ENCODE measurements around the gene EBF4.

Gene EBF4

GRCh38 chr20:2698186-2698817 is 5.7 kb downstream of the EBF4 start:
- Histone ChIP-seq H3K9ac (ENCODE audit: low read length) (no peak overlapping the region), H4K20me1 (ENCODE audit: low read depth, low read length) (no peaks in the 10 kb centered on the region), H3K27me3 (ENCODE audit: low read length) (no peaks in the 10 kb centered on the region), H3K27ac (ENCODE audit: low read depth, low read length) (no peak overlapping the region), H2AFZ (ENCODE audit: low read depth, low read length, severe bottlenecking) (no peak overlapping the region), H3K9me3 (ENCODE audit: insufficient read depth, low read length) (no peaks in the 10 kb centered on the region), H3K4me3 (ENCODE audit: insufficient read depth, low read length, poor library complexity, severe bottlenecking) (no peak overlapping the region), H3K9me2 (replicated peaks; ENCODE audit: insufficient read depth, low read length) (no peaks in the 10 kb centered on the region), H3K79me2 (ENCODE audit: insufficient read depth, low read length) (no peaks in the 10 kb centered on the region), H3F3A (ENCODE audit: insufficient read depth) (no peaks in the 10 kb centered on the region), H3K36me3 (ENCODE audit: low read length) (no peaks in the 10 kb centered on the region), H3K4me2 (ENCODE audit: low read depth, low read length, poor library complexity, severe bottlenecking) (no peak overlapping the region)
- TF ChIP-seq CTCF (IDR thresholded peaks at IDR 0.05; ENCODE audit: insufficient read depth, low read length, poor library complexity, severe bottlenecking) (no peak), EZH2phosphoT487 (conservative IDR thresholded peaks at IDR 0.05; ENCODE audit: low read length) (no peak)

GRCh38 chr20:2698912-2699311 is 6.3 kb downstream of the EBF4 start:
- Histone ChIP-seq H3K4me2 (ENCODE audit: low read depth, low read length, poor library complexity, severe bottlenecking) (no peak overlapping the region), H3K9ac (ENCODE audit: low read length) (no peak overlapping the region), H3K27me3 (ENCODE audit: low read length) (no peaks in the 10 kb centered on the region), H2AFZ (ENCODE audit: low read depth, low read length, severe bottlenecking) (no peak overlapping the region), H3K9me3 (ENCODE audit: insufficient read depth, low read length) (no peaks in the 10 kb centered on the region), H3F3A (ENCODE audit: insufficient read depth) (no peaks in the 10 kb centered on the region), H3K4me3 (ENCODE audit: insufficient read depth, low read length, poor library complexity, severe bottlenecking) (no peak overlapping the region), H3K27ac (ENCODE audit: low read depth, low read length) (no peak overlapping the region), H3K36me3 (ENCODE audit: low read length) (no peaks in the 10 kb centered on the region), H4K20me1 (ENCODE audit: low read depth, low read length) (no peaks in the 10 kb centered on the region), H3K9me2 (replicated peaks; ENCODE audit: insufficient read depth, low read length) (no peaks in the 10 kb centered on the region), H3K79me2 (ENCODE audit: insufficient read depth, low read length) (no peaks in the 10 kb centered on the region)
- no peak for TF ChIP-seq CTCF (IDR thresholded peaks at IDR 0.05; ENCODE audit: insufficient read depth, low read length, poor library complexity, severe bottlenecking)
- TF ChIP-seq EZH2phosphoT487 (conservative IDR thresholded peaks at IDR 0.05; ENCODE audit: low read length), result no peak

GRCh38 chr20:2699775-2700413 is 7.3 kb downstream of the EBF4 start:
- Histone ChIP-seq H3K9ac (ENCODE audit: low read length) (no peak overlapping the region), H3K9me3 (ENCODE audit: insufficient read depth, low read length) (no peaks in the 10 kb centered on the region), H3K4me3 (ENCODE audit: insufficient read depth, low read length, poor library complexity, severe bottlenecking) (no peak overlapping the region), H3K27me3 (ENCODE audit: low read length) (no peaks in the 10 kb centered on the region), H3K79me2 (ENCODE audit: insufficient read depth, low read length) (no peaks in the 10 kb centered on the region), H3K4me2 (ENCODE audit: low read depth, low read length, poor library complexity, severe bottlenecking) (no peak overlapping the region), H3K9me2 (replicated peaks; ENCODE audit: insufficient read depth, low read length) (no peaks in the 10 kb centered on the region), H4K20me1 (ENCODE audit: low read depth, low read length) (no peaks in the 10 kb centered on the region), H3F3A (ENCODE audit: insufficient read depth) (no peaks in the 10 kb centered on the region), H3K36me3 (ENCODE audit: low read length) (no peaks in the 10 kb centered on the region), H2AFZ (ENCODE audit: low read depth, low read length, severe bottlenecking) (no peak overlapping the region), H3K27ac (ENCODE audit: low read depth, low read length) (no peak overlapping the region)
- TF ChIP-seq CTCF (IDR thresholded peaks at IDR 0.05; ENCODE audit: insufficient read depth, low read length, poor library complexity, severe bottlenecking) (no peak), EZH2phosphoT487 (conservative IDR thresholded peaks at IDR 0.05; ENCODE audit: low read length) (no peak)

Data from SU-DHL-6 (cell line).